ENCODE results near the gene PARK7. TPM values are rescaled to one million over a fixed set of nuclear protein-coding genes. Genes with fewer than 3 reads are reported as not detected.
A peak's percentile ranks its signal among the peaks of the same experiment; 100 is the strongest.
"Not testable (repeated sequence)": the region's sequence is repeated elsewhere in the genome, so short reads cannot be mapped to it uniquely, and the experiment has no call there.

The PARK7 gene
- 330 and 448 TPM in 2 replicates for total RNA-seq (2014; rRNA removed; shearing (Covaris generic))

DNA sequence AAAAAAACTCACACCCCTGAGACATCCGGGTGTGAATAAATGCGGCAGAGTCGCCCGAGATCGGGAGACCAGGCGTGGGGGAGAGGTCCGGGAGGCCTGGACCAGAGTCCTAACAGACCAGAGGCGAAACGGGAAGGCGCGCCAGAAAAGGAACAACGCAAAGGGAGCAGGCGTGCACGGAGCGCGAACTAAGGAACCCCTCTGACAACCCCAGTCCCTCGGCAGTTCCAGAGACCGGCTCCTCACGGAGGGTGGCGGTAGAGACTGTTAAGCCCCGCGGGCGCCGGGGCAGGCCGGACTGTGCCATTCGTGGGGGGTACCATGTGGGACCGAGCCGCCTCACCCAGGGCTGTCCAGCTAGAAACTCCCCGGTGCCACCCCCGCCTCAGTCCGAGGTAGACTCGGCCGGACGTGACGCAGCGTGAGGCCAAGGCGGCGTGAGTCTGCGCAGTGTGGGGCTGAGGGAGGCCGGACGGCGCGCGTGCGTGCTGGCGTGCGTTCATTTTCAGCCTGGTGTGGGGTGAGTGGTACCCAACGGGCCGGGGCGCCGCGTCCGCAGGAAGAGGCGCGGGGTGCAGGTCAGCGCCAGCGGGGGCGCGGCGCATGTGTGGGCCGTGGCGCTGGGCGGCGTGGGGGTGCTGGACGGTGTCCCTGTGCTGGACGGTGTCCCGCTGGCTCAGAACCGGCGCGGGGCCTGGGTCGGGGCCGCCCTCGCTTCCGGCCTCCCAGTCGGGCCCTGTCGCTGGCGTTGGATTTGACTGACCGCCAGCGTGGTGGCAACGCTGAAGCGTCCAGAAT, at the start of gene PARK7:
Gene PARK7, plus strand, starts transcription at position 496 of the 798 bp plus-strand sequence. CDS start 1,075 bp downstream, outside the sequence.
- DNase-seq (ENCODE audit: low read depth) = peak; percentile 100

DNA sequence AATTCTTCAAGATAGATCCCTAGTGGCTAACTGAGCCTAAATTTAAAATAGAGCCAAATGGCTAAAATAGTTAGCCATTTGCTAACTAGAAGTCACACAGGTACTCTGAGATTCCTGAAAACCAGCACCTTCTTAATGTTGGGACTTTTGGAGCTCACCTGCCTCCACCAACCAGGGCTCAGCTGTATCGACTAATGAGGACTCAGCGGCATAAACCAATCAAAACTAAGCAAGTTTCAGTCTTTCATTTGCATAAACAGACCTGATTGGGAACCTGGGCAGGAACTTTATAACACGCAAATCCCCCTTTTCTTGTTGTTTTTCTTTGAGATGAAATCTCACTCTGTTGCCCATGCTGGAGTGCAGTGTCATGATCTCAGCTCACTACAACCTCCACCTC, 49.4 kb upstream of the PARK7 start:
- DNase-seq (ENCODE audit: low read depth) = no peak

DNA sequence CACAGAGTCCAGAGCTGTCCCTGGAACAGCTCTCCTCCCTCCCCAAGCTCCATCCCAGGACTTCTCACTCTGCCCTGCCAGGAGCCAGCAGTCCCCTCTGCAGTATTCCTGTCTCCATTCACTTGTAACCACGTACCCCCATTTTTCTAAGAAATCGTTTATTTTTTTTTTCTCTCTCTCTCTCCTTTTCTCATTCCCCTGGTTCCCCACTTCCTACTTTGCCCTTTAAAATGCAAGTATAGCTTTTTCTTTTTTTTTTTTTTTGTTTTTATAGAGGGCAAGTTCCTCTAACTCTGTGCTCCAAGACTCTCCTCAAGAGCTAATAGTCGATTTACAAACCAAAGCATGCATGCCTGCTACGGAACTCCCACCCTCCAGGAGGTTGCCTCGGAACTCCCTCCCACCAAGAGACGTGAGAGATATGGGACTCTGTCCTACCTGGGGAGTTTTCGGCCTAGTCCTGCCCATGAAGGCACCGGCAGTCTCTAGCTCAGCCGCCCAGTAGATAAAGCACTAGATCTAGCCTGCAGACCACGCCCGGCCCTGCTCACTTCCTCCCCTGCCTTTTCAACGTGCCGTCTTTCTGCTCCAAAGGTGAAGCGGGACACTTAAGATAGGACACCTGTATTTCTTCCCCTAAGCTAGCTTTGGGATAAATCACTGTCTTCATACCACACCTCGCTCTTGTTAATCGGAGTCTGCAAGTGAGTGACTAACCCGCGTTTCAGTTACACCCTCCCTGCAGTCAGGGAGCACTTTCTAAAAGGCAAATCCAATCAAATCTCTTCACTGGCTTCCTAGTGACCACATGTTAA, 48.6 kb upstream of the PARK7 start:
- DNase-seq (ENCODE audit: low read depth) = no peak

DNA sequence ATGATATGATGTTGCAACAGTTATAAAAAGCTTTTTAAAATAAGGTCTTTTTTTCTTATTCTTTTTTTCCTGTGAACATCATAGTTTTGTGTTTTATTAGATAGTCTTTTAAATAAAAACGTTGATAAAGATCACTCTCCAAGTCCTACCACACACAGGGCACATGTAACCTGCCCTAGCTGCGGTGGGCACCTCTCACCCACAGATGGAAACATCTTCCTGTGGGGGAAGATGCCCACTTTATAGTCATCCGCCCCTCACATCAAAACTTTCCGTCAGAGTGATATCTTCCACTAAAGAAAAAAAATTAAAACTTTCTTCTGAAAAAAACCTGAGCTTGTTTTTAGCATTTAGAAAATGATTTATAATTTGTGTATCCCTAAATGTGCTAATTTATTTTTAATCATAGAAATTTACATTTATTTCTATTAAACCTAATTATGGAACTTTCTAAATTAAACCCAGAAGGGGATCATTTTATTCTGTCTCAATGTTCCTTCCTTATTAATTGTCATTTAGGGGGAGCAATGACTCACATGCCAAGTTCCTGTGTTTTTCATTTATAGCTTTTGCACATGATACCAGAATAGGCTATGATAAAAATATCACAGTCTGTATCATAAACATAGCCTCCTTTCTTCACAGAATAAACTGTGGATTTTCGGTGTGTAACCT, 45.5 kb upstream of the PARK7 start:
- DNase-seq (ENCODE audit: low read depth) = no peak

DNA sequence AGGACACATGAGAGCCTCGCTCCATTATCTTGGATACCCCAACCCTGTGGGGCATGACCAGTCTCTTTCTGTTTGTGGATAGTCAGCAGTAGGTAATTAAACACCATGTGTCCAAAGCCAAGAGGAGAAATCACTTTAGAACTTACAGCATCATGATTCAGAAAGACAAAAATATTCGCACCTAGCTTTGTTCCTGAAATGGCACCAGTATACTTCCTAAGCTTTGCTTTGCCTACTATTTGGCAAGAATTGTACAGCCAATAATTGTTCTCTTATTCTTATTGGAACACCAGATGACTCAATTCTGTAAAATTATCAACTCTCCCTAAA, 45.0 kb upstream of the PARK7 start:
- DNase-seq (ENCODE audit: low read depth) = no peak

DNA sequence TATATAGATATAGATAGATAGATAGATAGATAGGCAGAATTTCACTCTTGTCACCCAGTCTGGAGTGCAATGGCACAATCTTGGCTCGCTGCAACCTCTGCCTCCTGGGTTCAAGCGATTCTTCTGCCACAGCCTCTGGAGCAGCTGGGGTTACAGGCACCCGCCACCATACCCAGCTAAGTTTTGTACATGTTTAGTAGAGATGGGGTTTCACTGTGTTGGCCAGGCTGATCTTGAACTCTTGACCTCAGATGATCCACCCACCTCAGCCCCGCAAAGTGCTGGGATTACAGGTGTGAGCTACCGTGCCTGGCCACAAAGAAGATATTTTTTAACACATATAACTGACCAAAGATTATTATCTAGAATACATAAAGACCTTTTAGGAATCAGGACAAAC, 43.5 kb upstream of the PARK7 start:
- not testable (repeated sequence) for DNase-seq (ENCODE audit: low read depth)

DNA sequence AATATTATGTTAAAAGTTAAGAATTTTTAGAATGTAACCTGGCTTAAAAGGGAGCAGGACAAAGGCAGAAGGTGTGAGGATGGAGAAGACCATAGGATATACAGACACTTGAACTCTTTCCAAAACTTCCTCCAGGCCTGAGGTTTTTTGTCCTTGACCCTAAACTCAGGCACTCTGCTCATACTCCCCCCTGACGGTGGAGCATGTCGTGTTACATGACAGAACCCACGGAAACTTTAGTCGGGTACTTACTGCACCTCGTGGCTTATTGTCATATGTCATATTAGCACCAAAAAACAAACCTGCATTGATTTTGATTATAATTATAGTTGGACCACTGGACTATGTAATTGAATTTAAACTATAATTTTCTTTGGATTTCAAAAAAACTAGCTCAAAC, 41.6 kb upstream of the PARK7 start:
- no peak for DNase-seq (ENCODE audit: low read depth)

DNA sequence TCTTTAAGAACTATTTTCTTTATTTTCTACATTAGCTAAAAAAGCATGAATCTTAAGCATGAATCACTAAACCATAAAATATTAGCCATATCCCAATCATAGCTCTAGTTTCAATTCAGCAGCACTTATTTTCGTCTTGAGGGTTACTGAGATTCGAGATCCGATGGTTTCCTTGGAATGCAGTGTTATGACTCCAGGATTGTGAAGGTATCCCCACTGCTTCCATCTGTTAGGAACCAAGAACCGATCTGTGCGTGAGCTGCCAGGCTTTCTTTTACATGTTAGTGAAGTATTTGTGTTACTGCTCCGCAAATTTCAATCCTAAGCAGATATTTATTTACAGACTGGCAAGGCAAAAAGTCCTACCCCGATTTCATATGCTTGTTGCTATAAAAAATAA, 39.7 kb upstream of the PARK7 start:
- DNase-seq (ENCODE audit: low read depth) = no peak

DNA sequence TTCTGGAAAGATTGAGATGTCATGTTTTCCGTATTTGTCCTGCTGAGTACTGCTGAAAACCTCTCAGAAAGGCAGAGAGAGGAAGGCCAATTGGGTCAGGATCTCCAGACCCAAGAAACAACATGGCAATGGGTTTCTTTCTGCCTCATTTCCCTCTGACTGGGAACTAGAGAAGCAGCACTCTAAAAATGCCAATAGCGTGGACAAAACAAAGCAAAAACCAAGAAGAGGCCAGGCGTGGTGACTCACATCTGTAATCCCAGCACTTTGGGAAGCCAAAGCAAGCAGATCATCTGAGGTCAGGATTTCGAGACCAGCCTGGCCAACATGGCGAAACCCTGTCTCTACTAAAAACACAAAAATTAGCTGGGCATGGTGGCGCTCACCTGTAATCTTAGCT, 39.2 kb upstream of the PARK7 start:
- peak; percentile 69 for DNase-seq (ENCODE audit: low read depth)

DNA sequence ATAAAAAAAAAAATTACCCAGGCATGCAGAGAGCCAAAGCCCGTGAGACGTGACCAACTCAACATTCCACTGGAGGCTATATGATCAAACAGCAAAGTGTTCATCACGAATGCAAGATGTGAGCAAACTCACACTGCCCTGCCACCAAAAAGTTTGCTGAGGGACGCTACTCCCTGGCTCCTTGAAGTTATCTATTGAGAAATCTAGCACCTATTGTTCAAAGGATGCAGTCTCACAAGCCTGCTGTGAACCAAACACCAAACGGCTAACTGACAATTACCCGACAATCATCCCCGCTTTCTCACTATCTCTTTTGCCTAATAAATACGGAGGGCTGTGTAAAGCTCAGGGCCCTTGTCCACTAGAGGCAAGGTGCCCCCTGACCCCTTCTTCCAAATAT, 34.5 kb upstream of the PARK7 start:
- DNase-seq (ENCODE audit: low read depth) = not testable (repeated sequence)

DNA sequence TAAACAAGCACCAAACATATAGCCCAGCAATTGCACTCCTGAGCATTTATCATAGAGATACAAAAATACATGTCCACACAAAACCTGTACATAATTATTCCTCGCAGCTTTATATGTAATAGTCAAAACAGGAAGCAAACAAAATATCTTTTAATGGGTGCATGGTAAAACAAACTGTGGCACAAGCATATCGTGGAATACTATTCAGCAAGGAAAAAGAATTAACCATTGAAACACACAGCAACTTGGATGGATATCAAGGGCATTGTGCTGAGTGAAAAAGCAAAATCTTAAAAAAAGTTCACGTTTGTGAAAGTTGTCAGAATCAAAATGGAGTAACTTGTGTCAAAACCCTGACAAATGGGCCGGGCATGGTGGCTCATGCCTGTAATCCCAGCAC, 33.3 kb upstream of the PARK7 start:
- DNase-seq (ENCODE audit: low read depth) = no peak

DNA sequence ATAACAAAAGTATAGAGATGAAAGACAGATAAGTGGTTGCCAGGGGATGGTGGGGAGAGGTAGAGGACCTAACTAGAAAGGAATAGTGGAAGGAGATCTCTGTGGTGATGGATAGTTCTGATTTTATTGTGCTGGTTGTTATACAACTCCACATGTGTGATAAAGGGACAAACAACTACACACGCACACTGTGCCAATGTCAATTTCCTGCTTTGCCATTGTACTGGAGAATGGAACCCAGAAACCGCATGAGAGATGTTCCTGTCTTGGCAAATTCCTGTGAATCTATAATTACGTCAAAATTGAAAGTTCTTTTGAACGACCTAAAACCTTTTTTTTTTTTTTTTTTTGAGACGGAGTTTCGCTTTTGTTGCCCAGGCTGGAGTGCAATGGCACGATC, 31.9 kb upstream of the PARK7 start:
- no peak for DNase-seq (ENCODE audit: low read depth)

DNA sequence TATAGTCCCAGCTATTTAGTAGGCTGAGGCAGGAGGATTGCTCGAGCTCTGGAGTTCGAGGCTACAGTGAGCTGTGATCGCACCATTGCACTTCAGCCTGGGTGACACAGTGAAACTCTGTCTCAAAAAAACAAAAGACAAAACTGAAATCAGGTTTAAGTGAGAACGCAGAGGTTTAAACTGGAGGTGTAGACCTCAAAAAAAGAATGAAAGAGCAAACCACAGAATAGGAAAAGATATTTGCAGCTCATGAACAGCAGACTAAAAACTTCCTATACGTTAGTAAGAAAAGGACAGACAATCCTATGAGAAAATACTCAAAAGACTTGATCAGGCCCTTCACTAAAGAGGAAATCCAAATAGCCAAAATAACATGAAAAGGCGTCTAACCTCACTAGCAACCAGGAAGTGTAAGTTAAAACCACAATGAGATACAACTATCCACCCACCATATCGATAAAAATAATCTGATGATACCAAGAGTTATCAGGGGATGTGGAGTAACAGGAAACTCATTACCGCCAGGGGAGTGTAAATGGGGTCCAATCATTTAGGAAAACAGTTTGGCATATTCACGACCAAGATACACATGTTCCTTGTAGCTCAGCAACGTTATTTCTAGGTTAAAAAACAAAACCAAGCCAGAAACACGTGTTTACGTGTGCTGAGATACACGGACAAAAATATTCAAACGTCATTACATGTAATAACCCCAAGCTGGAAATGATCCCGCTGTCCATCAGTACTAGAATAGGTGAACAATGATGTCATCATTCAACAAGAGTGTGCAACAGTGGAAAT, 30.7 kb upstream of the PARK7 start:
- no peak for DNase-seq (ENCODE audit: low read depth)

DNA sequence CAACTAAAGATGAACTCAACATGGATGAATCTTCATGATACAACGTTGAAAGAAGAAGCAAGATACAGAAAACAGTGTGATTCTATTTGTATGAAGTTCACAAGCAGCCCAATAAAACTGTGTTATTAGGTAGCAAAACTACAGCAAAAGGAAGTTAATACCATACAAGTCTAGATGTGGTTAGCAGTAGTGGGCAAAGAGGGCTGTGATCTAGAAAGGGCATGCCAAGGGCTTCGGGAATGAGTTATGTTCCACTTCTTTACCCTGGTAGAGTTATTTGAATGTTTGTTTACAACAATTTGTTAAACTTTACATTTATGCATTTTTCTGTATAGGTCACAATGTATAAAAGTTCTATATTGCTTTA, 30.1 kb upstream of the PARK7 start:
- DNase-seq (ENCODE audit: low read depth) = no peak

DNA sequence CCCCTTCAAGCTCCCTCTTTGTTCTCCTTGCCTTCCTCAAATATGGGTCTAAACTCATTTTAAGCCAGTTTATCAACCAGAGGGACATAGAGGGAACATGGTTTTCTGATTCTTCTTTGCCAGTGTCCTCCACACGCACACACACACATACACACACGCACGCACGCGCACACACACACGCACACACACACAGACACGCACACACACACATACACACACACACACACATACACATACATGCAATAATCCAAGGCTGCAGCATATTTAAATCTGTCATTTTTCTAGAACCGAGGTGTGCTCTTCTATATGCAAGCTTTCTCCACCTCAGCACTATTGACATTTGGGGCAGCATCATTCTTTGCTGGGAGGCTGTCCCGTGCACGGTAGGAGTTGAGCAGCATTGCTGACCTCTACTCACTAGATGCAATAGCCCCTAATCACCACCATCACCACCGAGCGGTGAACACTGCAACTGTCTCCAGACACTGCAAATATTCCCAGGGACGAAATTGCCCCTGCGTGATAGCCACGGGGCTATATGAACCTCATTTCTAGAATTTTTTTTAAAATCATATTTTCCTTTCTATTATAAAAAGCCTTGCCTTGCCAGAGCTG, 28.9 kb upstream of the PARK7 start:
- no peak for DNase-seq (ENCODE audit: low read depth)

DNA sequence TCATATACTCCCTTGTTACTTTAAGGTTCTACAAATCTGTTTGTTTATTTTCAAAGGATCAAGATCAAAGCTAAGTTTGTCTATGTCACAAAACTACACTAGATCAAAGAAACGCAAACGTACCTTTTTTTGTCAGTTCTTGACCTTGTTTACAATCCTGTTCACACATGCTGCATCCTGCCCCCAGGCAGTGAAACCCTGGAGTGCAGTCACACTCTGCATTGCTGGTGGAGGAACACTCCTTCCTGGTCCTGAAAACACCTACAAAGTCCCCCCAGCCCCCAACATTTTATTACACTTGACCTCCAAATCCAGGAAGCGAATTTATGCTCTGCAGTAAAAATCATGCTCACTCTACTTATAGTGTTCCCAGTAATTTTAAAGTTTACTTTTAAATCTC, 23.4 kb upstream of the PARK7 start:
- DNase-seq (ENCODE audit: low read depth) = no peak

DNA sequence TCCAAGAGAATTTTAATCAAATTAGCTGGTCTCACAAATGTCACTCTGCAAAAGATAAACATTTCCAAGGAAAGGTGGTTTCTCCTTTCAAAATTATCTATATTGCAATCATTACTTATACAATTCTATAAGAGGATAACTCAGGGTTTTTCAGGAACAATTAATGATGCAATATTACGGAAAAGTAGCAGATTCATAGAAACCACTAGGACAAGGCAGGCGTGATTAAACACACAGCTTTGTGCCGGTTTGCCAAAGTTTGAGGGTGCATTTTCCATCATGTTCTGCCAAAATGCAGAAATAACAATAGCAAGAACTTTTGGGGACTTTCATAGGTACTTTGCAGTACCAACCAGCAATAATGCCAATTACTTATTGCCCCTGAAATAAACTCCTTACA, 21.5 kb upstream of the PARK7 start:
- no peak for DNase-seq (ENCODE audit: low read depth)

DNA sequence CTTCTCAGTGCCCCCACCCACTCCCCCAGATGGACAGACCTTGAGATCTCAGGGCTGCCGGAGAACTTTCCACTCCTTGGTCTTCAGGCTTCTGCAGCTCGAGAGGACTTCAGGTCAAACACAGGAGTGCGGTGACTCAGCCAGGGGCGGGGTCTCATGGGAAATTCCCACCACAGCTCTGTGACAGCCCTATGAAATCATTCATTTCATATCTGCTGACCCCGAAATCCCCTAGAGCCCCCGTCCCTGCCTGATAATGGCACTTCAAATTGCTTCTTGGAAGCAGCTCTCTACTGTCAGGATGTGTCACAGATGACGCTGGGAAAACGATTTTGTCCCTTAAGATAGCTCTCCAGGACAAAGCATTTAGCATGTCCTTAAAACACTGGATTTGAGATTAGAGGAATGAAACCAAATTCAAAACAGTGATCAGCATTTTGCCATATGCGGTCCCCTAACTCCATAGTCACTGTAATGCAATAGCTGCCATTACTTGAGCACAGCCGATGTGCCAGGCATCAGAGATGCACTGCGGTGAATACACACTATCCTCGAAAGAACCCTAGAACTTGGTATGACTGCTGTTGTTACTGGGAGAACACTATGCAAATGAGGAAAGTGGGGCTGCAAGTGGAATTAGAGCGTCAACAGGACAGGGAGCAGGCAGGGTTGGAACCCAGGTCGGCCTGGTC, 20.6 kb upstream of the PARK7 start, which contains the start of gene TNFRSF9:
Gene TNFRSF9, minus strand, starts transcription at position 95 of the 692 bp plus-strand sequence. CDS start 845 bp downstream, outside the sequence.
- peak; percentile 91 for DNase-seq (ENCODE audit: low read depth)

DNA sequence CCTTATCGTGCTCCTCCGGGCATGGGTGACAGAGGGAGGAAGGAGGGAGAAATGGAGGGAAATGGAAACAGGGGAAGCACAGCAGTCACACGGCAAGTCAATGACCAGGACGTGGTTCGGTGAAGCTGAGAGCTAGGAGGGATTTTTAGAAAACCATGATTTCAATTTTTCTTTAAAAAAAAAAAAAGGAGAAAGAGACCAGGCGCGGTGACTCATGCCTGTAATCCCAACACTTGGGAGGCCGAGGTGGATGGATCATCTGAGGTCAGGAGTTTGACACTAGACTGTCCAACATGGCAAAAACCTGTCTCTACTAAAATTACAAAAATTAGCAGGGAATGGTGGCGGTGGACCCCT, 20.1 kb upstream of the PARK7 start:
- DNase-seq (ENCODE audit: low read depth) = peak; percentile 68

DNA sequence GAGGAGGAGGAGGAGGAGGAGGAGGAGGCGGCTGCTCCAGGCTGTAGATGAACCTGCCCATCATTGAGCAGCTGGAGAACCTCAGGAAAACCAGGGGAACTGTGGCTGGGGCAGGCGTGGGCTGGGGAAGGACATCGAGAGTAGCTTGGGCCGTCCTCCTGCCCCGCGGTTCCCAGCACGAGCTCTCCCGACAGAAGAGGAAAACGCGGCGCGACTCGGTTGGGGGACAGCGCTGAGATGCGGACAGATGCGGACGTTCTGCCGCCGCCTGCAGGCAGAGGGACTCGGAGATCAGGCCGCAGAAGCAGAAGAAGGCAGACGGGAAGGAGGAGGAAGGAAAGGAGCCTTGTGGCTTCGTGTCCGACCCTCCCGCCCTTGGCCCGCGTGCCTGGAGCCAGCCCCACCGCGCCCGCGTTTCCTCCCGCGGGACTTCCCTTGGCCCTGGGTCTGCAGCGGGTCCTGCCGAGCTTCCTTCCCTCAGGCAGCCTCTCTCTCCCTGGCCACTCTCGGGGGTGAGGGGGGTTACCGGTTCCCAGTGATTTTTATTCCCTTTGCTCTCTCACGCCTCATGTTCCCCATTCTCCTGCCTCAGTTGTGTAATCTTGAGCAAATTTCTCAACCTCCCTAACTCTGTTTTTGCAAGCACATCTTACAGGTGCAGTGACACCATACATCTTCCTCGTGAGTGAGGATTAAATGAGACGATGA, 19.1 kb upstream of the PARK7 start:
- DNase-seq (ENCODE audit: low read depth) = peak; percentile 46
